ENCODE results near the gene LACC1. TPM values are rescaled to one million over a fixed set of nuclear protein-coding genes. Genes with fewer than 3 reads are reported as not detected.

The LACC1 gene
- 5.2 and 18.8 TPM in 2 replicates for total RNA-seq

DNA sequence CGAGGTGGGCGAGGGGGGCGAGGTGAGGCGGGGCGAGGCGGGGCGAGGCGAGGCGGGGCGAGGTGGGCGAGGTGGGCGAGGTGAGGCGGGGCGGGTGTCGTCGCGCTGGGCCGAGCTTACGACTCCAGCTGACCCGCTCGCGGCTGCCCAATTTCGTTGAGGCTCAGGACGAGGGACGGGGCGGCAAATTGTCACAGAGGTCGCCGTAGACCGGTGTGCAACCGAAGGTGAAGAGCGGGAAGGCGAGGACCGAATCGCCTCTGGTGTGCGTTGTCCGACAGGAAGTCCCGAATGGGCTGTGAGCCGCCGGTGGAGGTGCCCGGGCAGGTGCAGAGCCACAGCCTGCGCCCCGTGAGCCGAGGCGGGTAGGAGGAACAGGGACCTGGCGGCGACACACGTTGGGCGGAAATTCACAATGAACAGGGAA is at the start of gene LACC1:
TSS of gene LACC1 (plus strand) at position 150 of the 427 bp plus-strand sequence. CDS start 1,082 bp downstream, outside the sequence.

GRCh38 chr13:43878892-43879754 is 581 bp upstream of the LACC1 start, which contains the start of gene CCDC122:
CCDC122 (minus strand) TSS chr13:43879740; CDS start chr13:43869376, 10,364 bp downstream.

Other genes starting within 250 kb of the LACC1 start
- 0.57 and 5.0 TPM in 2 replicates for gene ENOX1, start 92.9 kb upstream of the LACC1 start, total RNA-seq
- 3.7 and 4.7 TPM in 2 replicates for gene CCDC122, start 164 bp upstream of the LACC1 start, total RNA-seq

Data from placental pericyte (primary cell).